SK-N-MC (cell line): ENCODE data around the gene SCNN1B.

ENCODE experiments used
- EZH2 ChIP-seq: fragments of 200-600 bp; sonication (generic); IDR thresholded peaks from one replicate; pipeline ENCODE4 v1.6.1; 2017; ENCODE audit warnings: antibody characterized with exemption
- FOXP2 ChIP-seq: optimal IDR thresholded peaks from 2 replicates; pipeline ENCODE3; 2011; ENCODE audit warnings: mild to moderate bottlenecking, moderate library complexity; ENCODE audit not compliant: insufficient read depth; ENCODE audit errors: extremely low read length, control extremely low read depth
- POLR2AphosphoS5 ChIP-seq: IDR thresholded peaks from 2 replicates; pipeline ENCODE4 v1.6.1; 2012; ENCODE audit warnings: mild to moderate bottlenecking, low read depth, low read length, borderline replicate concordance

GRCh38 chr16:23318639-23319038 is 16.5 kb downstream of the SCNN1B start:
- TF ChIP-seq POLR2AphosphoS5 (no peak), EZH2 (no peak), FOXP2 (no peak)
